ENCODE measurements around the gene NANOG.

- TF ChIP-seq REST (IDR thresholded peaks at IDR 0.05; ENCODE audit: insufficient read depth in 1 of 2, low read depth in 2 of 2, low read length in 2 of 2) = no peak
- no peak for TF ChIP-seq TAF1 (IDR thresholded peaks at IDR 0.05; ENCODE audit: borderline replicate concordance, insufficient read depth, low read length)
- no peak for TF ChIP-seq POLR2AphosphoS5 (IDR thresholded peaks at IDR 0.05; ENCODE audit: low read depth, low read length)
- TF ChIP-seq SIN3A (IDR thresholded peaks at IDR 0.05; ENCODE audit: borderline replicate concordance, insufficient read depth, low read length) = no peak
These were observed 54.9 kb downstream of the NANOG start for GRCh38 chr12:7844116-7844515.
